ENCODE results near the gene ARMC12. TPM values are rescaled to one million over a fixed set of nuclear protein-coding genes. Genes with fewer than 3 reads are reported as not detected.
"Not testable (repeated sequence)": the region's sequence is repeated elsewhere in the genome, so short reads cannot be mapped to it uniquely, and the experiment has no call there.

Gene ARMC12
- total RNA-seq, 1 donor = 0.45 TPM

DNA sequence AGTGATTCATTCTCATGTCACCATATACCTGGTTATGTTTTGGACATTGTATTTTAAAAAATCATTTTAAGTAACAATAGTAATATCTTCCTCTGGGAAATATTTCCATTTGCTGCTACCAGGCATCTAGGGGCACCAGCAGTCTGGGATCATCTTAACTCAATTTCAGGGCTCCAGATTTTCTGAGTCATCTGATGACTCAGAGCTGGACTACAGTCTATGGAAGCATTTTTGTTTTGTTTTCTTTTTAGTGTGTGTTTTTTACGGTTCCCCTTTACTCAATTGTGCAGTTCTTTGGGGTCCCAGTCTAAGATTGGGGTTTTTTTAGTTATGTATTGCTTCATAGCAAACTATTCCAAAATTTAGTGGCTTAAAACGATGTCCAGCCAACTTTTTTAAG is 42.4 kb upstream of the ARMC12 start:
- TF ChIP-seq, protein P1, sequence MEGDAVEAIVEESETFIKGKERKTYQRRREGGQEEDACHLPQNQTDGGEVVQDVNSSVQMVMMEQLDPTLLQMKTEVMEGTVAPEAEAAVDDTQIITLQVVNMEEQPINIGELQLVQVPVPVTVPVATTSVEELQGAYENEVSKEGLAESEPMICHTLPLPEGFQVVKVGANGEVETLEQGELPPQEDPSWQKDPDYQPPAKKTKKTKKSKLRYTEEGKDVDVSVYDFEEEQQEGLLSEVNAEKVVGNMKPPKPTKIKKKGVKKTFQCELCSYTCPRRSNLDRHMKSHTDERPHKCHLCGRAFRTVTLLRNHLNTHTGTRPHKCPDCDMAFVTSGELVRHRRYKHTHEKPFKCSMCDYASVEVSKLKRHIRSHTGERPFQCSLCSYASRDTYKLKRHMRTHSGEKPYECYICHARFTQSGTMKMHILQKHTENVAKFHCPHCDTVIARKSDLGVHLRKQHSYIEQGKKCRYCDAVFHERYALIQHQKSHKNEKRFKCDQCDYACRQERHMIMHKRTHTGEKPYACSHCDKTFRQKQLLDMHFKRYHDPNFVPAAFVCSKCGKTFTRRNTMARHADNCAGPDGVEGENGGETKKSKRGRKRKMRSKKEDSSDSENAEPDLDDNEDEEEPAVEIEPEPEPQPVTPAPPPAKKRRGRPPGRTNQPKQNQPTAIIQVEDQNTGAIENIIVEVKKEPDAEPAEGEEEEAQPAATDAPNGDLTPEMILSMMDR (IDR thresholded peaks at IDR 0.05; ENCODE audit: insufficient read depth, low read length) = no peak
- peak; percentile 27 for DNase-seq (ENCODE audit: low read depth)
- H3K4me3 ChIP-seq (ENCODE audit: low read depth, low read length) = no peak overlapping the region

DNA sequence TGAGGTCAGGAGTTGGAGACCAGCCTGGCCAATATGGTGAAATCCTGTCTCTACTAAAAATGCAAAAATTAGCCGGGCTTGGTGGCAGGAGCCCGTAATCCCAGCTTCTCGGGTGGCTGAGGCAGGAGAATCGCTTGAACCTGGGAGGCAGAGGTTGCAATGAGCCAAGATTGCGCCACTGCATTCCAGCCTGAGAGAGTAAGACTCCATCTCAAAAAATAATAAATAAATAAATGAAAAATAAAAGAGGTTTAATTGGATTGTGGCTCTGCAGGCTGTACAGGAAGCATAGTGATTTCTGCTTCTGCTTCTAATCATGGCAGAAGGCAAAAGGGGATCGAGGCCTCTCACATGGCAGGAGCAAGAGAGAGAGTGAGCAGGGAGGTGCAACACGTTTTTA is 38.4 kb upstream of the ARMC12 start:
- DNase-seq (ENCODE audit: low read depth); H3K4me3 ChIP-seq (ENCODE audit: low read depth, low read length): not testable (repeated sequence)

DNA sequence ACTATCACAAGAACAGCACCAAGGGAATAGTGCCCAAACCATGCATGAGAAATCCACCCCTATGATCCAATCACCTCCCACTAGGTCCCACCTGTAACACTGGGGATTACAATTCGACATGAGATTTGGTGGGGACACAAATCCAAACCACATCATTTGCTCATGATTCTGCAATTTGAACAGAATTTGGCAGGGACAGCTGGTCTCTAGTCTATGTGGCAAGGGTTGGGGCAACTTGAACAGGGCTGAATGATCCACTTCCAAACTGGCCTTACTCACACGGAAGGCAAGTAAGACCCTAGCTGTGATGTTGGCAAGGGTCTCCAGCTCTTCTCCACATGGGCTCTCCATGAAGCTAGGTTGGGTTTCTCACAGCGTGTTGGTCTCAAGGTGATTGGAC is 38.0 kb upstream of the ARMC12 start:
- no peak for DNase-seq (ENCODE audit: low read depth)
- no peak overlapping the region for H3K4me3 ChIP-seq (ENCODE audit: low read depth, low read length)
- TF ChIP-seq, protein P1 (IDR thresholded peaks at IDR 0.05; ENCODE audit: insufficient read depth, low read length) = no peak

DNA sequence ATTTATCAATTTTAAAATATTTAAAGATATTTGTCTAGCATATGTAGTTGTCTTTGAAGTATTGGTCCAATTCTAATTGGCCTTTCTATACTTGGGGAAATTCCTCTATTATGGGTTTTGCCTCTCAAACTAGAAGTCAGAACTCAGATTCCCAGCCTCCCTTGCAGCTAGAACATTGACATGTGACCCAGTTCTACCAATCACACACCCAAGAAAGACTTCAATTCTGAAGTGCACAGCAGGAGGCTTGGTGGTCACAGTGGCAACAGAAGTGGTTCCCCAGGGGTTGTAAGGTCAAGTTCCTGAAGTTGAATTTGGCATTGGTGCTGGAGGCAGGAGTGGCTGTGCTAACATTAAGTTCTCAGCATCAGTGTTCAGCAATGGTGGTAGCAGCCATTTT is 33.3 kb upstream of the ARMC12 start:
- TF ChIP-seq, protein P1 (IDR thresholded peaks at IDR 0.05; ENCODE audit: insufficient read depth, low read length) = no peak
- no peak overlapping the region for H3K4me3 ChIP-seq (ENCODE audit: low read depth, low read length)
- DNase-seq (ENCODE audit: low read depth) = no peak

DNA sequence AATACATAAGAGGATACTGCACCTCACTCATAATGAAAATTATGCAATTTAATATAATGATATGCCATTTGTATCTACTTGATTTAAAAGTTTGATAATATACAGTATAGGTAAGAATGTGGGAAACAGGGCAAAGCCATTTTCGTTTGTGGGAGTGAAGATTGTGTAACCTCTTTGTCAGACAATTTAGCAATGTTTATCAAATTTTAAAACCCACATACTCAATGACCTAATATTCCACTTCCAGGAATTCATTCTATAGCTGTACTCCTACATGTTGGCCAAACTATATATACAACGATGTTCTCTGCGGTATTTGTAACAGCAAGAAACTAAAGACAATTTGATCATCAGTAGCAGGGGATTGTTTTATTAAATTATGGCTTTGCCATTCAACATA is 30.4 kb upstream of the ARMC12 start:
- no peak overlapping the region for H3K4me3 ChIP-seq (ENCODE audit: low read depth, low read length)
- peak; percentile 14 for DNase-seq (ENCODE audit: low read depth)
- TF ChIP-seq, protein P1 (IDR thresholded peaks at IDR 0.05; ENCODE audit: insufficient read depth, low read length) = no peak

DNA sequence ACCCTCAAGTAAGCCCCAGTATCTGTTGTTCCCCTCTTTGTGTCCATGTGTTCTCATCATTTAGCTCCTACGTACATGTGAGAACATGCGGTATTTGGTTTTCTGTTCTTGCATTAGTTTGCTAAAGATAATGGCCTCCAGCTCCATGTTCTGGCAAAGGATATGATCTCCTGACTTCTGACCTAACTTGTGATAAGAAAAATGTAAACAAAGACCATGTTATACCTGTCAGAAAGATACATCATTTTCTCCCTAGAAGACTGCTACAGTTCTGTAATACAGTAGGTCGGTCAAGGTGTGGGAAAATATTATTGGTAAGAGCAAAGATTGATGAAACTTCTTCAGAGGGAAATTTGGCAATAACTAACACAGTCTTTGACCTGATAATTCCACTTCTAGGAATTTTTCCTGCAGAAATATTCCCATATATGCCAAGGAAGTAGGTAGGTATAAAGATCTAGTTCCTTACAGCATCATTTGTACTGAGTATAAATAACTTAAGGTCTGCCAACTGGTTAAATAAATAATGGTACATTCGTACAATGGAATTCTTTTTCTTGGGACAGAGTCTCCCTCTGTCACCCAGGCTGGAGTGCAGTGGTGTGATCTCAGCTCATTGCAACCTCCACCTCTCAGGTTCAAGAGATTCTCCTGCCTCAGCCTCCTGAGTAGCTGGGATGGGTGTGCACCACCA is 29.0 kb upstream of the ARMC12 start:
- H3K4me3 ChIP-seq (ENCODE audit: low read depth, low read length) = no peak overlapping the region
- TF ChIP-seq, protein P1 (IDR thresholded peaks at IDR 0.05; ENCODE audit: insufficient read depth, low read length) = no peak
- DNase-seq (ENCODE audit: low read depth) = no peak

- DNase-seq (ENCODE audit: low read depth) = no peak
- TF ChIP-seq, protein P1 (IDR thresholded peaks at IDR 0.05; ENCODE audit: insufficient read depth, low read length) = no peak
- H3K4me3 ChIP-seq (ENCODE audit: low read depth, low read length) = no peak overlapping the region
Observed at GRCh38 chr6:35708585-35708984, 28.2 kb upstream of the ARMC12 start.
